SU-DHL-6 (cell line): ENCODE results near the gene NTM.

Source experiments
- H2AFZ ChIP-seq: fragments of 200-600 bp; sonication (generic); 2 replicates; pipeline ENCODE4 v1.6.1; 2014; ENCODE audit warnings: low read depth, mild to moderate bottlenecking, moderate library complexity, mixed read lengths, antibody characterized with exemption, low read length; ENCODE audit not compliant: severe bottlenecking
- H3F3A ChIP-seq: fragments of 200-600 bp; shearing (Covaris generic); 2 replicates; pipeline ENCODE4 v1.6.0; 2016; ENCODE audit warnings: antibody characterized with exemption, mild to moderate bottlenecking; ENCODE audit not compliant: insufficient read depth
- H3K27ac ChIP-seq: fragments of 200-600 bp; sonication (generic); 2 replicates; pipeline ENCODE4 v1.5.1; 2016; ENCODE audit warnings: low read depth, mild to moderate bottlenecking, low read length, moderate library complexity, mixed read lengths
- H3K27me3 ChIP-seq: fragments of 200-600 bp; sonication (generic), shearing (Covaris generic); 2 replicates; pipeline ENCODE4 v1.6.0; 2014; ENCODE audit warnings: mild to moderate bottlenecking, low read length
- H3K36me3 ChIP-seq: fragments of 200-600 bp; sonication (generic); 2 replicates; pipeline ENCODE4 v1.6.1; 2014; ENCODE audit warnings: mild to moderate bottlenecking, low read length, mixed read lengths
- H3K4me2 ChIP-seq: fragments of 300-600, 200-600 bp; shearing (Covaris generic), sonication (generic); 2 replicates; pipeline ENCODE4 v1.6.0; 2014; ENCODE audit warnings: low read length, low read depth, mild to moderate bottlenecking; ENCODE audit not compliant: poor library complexity, severe bottlenecking
- H3K4me3 ChIP-seq: fragments of 200-600 bp; sonication (generic); 2 replicates; pipeline ENCODE4 v1.5.1; 2014; ENCODE audit warnings: antibody characterized with exemption, low read length, mild to moderate bottlenecking, mixed read lengths; ENCODE audit not compliant: insufficient read depth, poor library complexity, severe bottlenecking
- H3K79me2 ChIP-seq: fragments of 200-600 bp; sonication (generic); 2 replicates; pipeline ENCODE4 v1.6.1; 2014; ENCODE audit warnings: mild to moderate bottlenecking, low read length, moderate library complexity; ENCODE audit not compliant: insufficient read depth
- H3K9ac ChIP-seq: fragments of 200-600 bp; sonication (generic); 2 replicates; pipeline ENCODE4 v1.7.0; 2014; ENCODE audit warnings: mild to moderate bottlenecking, low read length
- H3K9me2 ChIP-seq: fragments of 200-600 bp; sonication (generic); replicated peaks from 2 replicates; pipeline ENCODE4 v1.6.1; 2014; ENCODE audit warnings: low read length; ENCODE audit not compliant: insufficient read depth
- H3K9me3 ChIP-seq: fragments of 200-600 bp; sonication (generic); 2 replicates; pipeline ENCODE4 v1.6.1; 2014; ENCODE audit warnings: low read length, mixed read lengths; ENCODE audit not compliant: insufficient read depth
- H4K20me1 ChIP-seq: fragments of 200-600 bp; sonication (generic); 2 replicates; pipeline ENCODE4 v1.6.1; 2014; ENCODE audit warnings: low read depth, mild to moderate bottlenecking, antibody characterized with exemption, low read length, moderate library complexity, mixed read lengths
- CTCF ChIP-seq: fragments of 200-600 bp; sonication (generic); IDR thresholded peaks from one replicate; pipeline ENCODE4 v1.5.1; 2017; ENCODE audit warnings: antibody characterized with exemption, mild to moderate bottlenecking, low read length, moderate library complexity; ENCODE audit not compliant: insufficient read depth, poor library complexity, severe bottlenecking
- EZH2phosphoT487 ChIP-seq: fragments of 200-600 bp; sonication (generic), shearing (Covaris generic); conservative IDR thresholded peaks from 2 replicates; pipeline ENCODE4 v1.6.1; 2018; ENCODE audit warnings: mild to moderate bottlenecking, antibody characterized with exemption, low read length, moderate library complexity, mixed read lengths

The NTM gene

GRCh38 chr11:131837562-131837961 is 467.1 kb downstream of the NTM start:
- no peak overlapping the region for H3K4me2 ChIP-seq
- TF ChIP-seq CTCF (no peak), EZH2phosphoT487 (no peak)
- no peaks in the 10 kb centered on the region for H3K27me3 ChIP-seq
- H3K4me3 ChIP-seq, result no peak overlapping the region
- H4K20me1 ChIP-seq, result no peaks in the 10 kb centered on the region
- no peak overlapping the region for H3K27ac ChIP-seq
- H3K9me2 ChIP-seq, result no peaks in the 10 kb centered on the region
- H3K79me2 ChIP-seq, result no peaks in the 10 kb centered on the region
- no peak overlapping the region for H3K9ac ChIP-seq
- H3K36me3 ChIP-seq, result no peaks in the 10 kb centered on the region
- H3F3A ChIP-seq, result no peaks in the 10 kb centered on the region
- no peaks in the 10 kb centered on the region for H3K9me3 ChIP-seq
- H2AFZ ChIP-seq, result no peak overlapping the region

DNA sequence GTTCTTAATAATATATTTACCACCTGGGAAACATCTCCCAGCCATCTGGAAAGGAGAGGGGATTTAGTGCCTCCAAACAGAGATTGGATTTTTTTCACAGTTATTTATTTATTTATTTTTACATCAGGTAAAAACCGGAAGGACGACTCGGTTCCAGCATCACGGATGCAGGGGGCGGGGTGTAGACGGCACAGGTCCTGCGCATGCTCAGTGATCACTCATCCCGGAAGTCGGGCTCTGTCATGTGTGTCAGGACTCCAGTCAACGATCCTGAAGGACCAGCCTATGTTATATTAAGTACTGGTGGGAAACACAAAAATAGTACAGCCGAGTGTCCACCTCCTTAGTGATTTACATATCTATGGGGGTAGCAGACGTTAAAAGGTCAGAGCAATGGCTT is 467.6 kb downstream of the NTM start:
- Histone ChIP-seq H2AFZ (no peak overlapping the region), H3K9ac (no peak overlapping the region), H3K27me3 (no peaks in the 10 kb centered on the region), H3K36me3 (no peaks in the 10 kb centered on the region), H3K9me2 (no peaks in the 10 kb centered on the region), H3K27ac (no peak overlapping the region), H3K9me3 (no peaks in the 10 kb centered on the region), H3K4me2 (no peak overlapping the region), H3F3A (no peaks in the 10 kb centered on the region), H4K20me1 (no peaks in the 10 kb centered on the region), H3K79me2 (no peaks in the 10 kb centered on the region), H3K4me3 (no peak overlapping the region)
- no peak for TF ChIP-seq EZH2phosphoT487

DNA sequence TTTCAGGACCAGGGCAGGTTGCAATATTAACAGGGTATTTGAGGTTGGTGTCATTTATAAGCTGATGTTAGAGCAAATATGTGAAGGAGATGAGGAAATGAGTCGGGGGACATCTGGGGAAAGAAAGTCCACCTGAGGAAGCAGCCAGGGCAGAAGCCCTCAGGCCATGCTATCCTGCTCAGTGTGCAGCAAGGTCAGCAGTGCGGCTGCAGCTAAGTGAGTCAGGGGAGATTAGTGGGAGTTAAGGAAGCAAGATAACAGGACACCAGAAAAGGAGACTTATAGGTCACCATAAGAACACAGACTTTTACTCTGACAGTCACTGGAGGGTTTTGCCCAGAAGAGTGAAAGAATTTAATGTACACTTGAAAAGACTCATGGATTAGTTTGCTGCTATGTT is 468.9 kb downstream of the NTM start:
- no peak overlapping the region for H3K27ac ChIP-seq
- H3K9me3 ChIP-seq, result no peaks in the 10 kb centered on the region
- H3K4me3 ChIP-seq, result no peak overlapping the region
- no peak overlapping the region for H3K4me2 ChIP-seq
- H3F3A ChIP-seq, result no peaks in the 10 kb centered on the region
- no peak overlapping the region for H2AFZ ChIP-seq
- no peaks in the 10 kb centered on the region for H4K20me1 ChIP-seq
- no peaks in the 10 kb centered on the region for H3K9me2 ChIP-seq
- H3K79me2 ChIP-seq, result no peaks in the 10 kb centered on the region
- no peaks in the 10 kb centered on the region for H3K36me3 ChIP-seq
- no peaks in the 10 kb centered on the region for H3K27me3 ChIP-seq
- no peak overlapping the region for H3K9ac ChIP-seq
- TF ChIP-seq EZH2phosphoT487 (no peak), CTCF (no peak)

- Histone ChIP-seq H3K79me2 (no peaks in the 10 kb centered on the region), H3F3A (no peaks in the 10 kb centered on the region), H2AFZ (no peak overlapping the region), H3K9me2 (no peaks in the 10 kb centered on the region), H4K20me1 (no peaks in the 10 kb centered on the region), H3K36me3 (no peaks in the 10 kb centered on the region), H3K27ac (no peak overlapping the region), H3K9ac (no peak overlapping the region), H3K9me3 (no peaks in the 10 kb centered on the region), H3K27me3 (no peaks in the 10 kb centered on the region), H3K4me2 (no peak overlapping the region), H3K4me3 (no peak overlapping the region)
- TF ChIP-seq CTCF, result no peak
- no peak for TF ChIP-seq EZH2phosphoT487
Observed at GRCh38 chr11:131840545-131840944, 470.1 kb downstream of the NTM start.
